Measurements from ENCODE around the gene LYSMD2. TPM values are rescaled to one million over a fixed set of nuclear protein-coding genes. Genes with fewer than 3 reads are reported as not detected.

Gene LYSMD2
- polyA plus RNA-seq, 1 of the 3 experiments (the other 2 are of a cell fraction), result 10.3 TPM

DNA sequence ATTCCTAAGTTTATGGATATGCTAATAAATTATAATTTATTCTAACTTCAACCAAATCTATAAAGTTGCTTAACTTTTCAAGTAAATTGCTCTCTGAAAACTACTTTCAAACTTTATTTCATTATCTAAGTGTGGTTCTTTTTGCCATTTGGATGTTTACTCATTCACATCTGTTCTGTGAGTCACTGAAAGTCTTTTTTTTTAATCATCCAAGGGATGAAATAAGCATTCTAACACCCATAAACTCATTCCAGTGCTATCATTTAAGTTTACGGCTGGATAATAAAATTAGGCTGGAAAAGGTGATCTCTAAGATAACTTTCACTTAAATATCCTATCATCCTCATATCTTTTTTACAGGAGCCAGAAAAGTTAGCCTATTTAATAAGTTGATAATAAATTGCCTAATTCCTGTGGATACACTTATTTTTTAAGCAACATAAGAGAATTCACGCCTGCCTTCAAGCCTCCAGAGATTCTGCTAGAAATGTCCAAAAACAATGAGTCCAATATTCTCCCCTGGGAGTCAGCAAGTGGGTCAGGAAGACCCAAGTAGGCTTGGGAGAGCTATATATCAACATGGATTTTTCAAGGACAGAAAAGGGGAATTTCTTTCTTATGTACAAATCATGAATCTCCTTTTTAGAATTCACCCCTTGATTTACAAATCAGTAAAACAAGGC is 30.4 kb downstream of the LYSMD2 start:
- DNase-seq, result no peak

GRCh38 chr15:51706291-51706690 is 31.2 kb downstream of the LYSMD2 start:
- H3K36me3 ChIP-seq (replicated peaks in 1 of 2; ENCODE audit: control insufficient read depth in 1 of 2, insufficient read depth in 2 of 2, low read length in 1 of 2), result no peaks in the 10 kb centered on the region
- no peaks in the 10 kb centered on the region for H3K9me3 ChIP-seq
- no peak overlapping the region for H3K9ac ChIP-seq
- no peaks in the 10 kb centered on the region for H3F3A ChIP-seq (replicated peaks; ENCODE audit: insufficient read depth)
- no peak overlapping the region for H3K4me2 ChIP-seq
- no peaks in the 10 kb centered on the region for H3K79me2 ChIP-seq (ENCODE audit: insufficient read depth)
- H4K20me1 ChIP-seq (ENCODE audit: insufficient read depth), result no peaks in the 10 kb centered on the region
- H3K9me2 ChIP-seq, result no peaks in the 10 kb centered on the region
- CTCF ChIA-PET, result interaction anchor here (0.8 to 1.9 kb wide), 3 partner anchors 9 to 70 kb away, joined by 3 to 7 read pairs (median 4); no protein-coding TSS in a partner anchor
- POLR2A ChIA-PET, result interaction anchor here (1.1 to 1.2 kb wide), 2 partner anchors 25 to 32 kb away, joined by 4 to 6 read pairs; partner anchors contain the start of genes LYSMD2 and SCG3
- H3K27me3 ChIP-seq (ENCODE audit: insufficient read depth), result no peaks in the 10 kb centered on the region
- no peak overlapping the region for H3K4me3 ChIP-seq (ENCODE audit: low read depth in 2 of 2, low read length in 1 of 2)
- peaks cover 0 to 8% of the 10 kb centered on the region in 2 experiments; a peak in 2 of 4 replicates for H3K4me1 ChIP-seq (ENCODE audit: control insufficient read depth in 1 of 2, insufficient read depth in 2 of 2, low read depth in 1 of 2, low read length in 1 of 2)
- 49% methylated on average over 5 of the region's 5 CpGs for WGBS (ENCODE audit: low lambda C conversion rate)
- peak overlapping the region in 1 of 2 experiments; percentile 90; a peak in 2 of 4 replicates for H3K27ac ChIP-seq (ENCODE audit: low read depth in 2 of 2, low read length in 1 of 2)
- H2AFZ ChIP-seq (ENCODE audit: low read depth), result no peak overlapping the region
- peak; percentile 67 for DNase-seq
- peak; percentile 40; the same call in 1 of the 2 replicates for TF ChIP-seq FOXJ3 (CRISPR knock-in tag; IDR thresholded peaks at IDR 0.05)
- TF ChIP-seq NRF1 (IDR thresholded peaks at IDR 0.05; ENCODE audit: low read depth, low read length), result no peak
- no peak for TF ChIP-seq SMC3 (IDR thresholded peaks at IDR 0.05; ENCODE audit: low read depth, low read length)
- TF ChIP-seq NFIC (IDR thresholded peaks at IDR 0.05; ENCODE audit: borderline replicate concordance), result no peak
- peak; percentile 31; the same call in 1 of the 2 replicates for TF ChIP-seq MXI1 (IDR thresholded peaks at IDR 0.05; ENCODE audit: low read depth, low read length)
- TF ChIP-seq TCF12 (IDR thresholded peaks at IDR 0.05), result peak; percentile 58
- peak in 1 of 2 experiments; percentile 48; a peak in 1 of 4 replicates for TF ChIP-seq EP300 (IDR thresholded peaks at IDR 0.05; ENCODE audit: borderline replicate concordance in 1 of 2, low read depth in 1 of 2, low read length in 1 of 2)
- peak; percentile 47; the same call in 1 of the 2 replicates for TF ChIP-seq RCOR1 (IDR thresholded peaks at IDR 0.05; ENCODE audit: low read length)
- peak; percentile 55 for TF ChIP-seq CHD2 (IDR thresholded peaks at IDR 0.05; ENCODE audit: low read length, partially characterized antibody)
- no peak for TF ChIP-seq JUND (IDR thresholded peaks at IDR 0.05)

More for the DNA sequence above, 30.4 kb downstream of the LYSMD2 start:
- H2AFZ ChIP-seq (ENCODE audit: low read depth), result no peak overlapping the region
- no peak for TF ChIP-seq TAF1 (IDR thresholded peaks at IDR 0.05; ENCODE audit: borderline replicate concordance, low read depth, low read length)
- TF ChIP-seq FOXM1 (IDR thresholded peaks at IDR 0.05; ENCODE audit: low read depth), result no peak
- TF ChIP-seq, protein P1, sequence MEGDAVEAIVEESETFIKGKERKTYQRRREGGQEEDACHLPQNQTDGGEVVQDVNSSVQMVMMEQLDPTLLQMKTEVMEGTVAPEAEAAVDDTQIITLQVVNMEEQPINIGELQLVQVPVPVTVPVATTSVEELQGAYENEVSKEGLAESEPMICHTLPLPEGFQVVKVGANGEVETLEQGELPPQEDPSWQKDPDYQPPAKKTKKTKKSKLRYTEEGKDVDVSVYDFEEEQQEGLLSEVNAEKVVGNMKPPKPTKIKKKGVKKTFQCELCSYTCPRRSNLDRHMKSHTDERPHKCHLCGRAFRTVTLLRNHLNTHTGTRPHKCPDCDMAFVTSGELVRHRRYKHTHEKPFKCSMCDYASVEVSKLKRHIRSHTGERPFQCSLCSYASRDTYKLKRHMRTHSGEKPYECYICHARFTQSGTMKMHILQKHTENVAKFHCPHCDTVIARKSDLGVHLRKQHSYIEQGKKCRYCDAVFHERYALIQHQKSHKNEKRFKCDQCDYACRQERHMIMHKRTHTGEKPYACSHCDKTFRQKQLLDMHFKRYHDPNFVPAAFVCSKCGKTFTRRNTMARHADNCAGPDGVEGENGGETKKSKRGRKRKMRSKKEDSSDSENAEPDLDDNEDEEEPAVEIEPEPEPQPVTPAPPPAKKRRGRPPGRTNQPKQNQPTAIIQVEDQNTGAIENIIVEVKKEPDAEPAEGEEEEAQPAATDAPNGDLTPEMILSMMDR (IDR thresholded peaks at IDR 0.05), result no peak
- TF ChIP-seq NRF1 (IDR thresholded peaks at IDR 0.05; ENCODE audit: low read depth, low read length), result no peak
- no peak for TF ChIP-seq YY1 (IDR thresholded peaks at IDR 0.05; ENCODE audit: low read depth)
- no peak for TF ChIP-seq EZH2phosphoT487 (IDR thresholded peaks at IDR 0.05; ENCODE audit: borderline replicate concordance, low read depth)
- TF ChIP-seq RCOR1 (IDR thresholded peaks at IDR 0.05; ENCODE audit: low read length), result no peak
- no peak for TF ChIP-seq TEAD4 (IDR thresholded peaks at IDR 0.05; ENCODE audit: borderline replicate concordance, insufficient read depth)
- TF ChIP-seq, protein P2, sequence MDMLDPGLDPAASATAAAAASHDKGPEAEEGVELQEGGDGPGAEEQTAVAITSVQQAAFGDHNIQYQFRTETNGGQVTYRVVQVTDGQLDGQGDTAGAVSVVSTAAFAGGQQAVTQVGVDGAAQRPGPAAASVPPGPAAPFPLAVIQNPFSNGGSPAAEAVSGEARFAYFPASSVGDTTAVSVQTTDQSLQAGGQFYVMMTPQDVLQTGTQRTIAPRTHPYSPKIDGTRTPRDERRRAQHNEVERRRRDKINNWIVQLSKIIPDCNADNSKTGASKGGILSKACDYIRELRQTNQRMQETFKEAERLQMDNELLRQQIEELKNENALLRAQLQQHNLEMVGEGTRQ (IDR thresholded peaks at IDR 0.05; ENCODE audit: borderline replicate concordance, low read depth, low read length), result no peak
- TF ChIP-seq JUND (IDR thresholded peaks at IDR 0.05), result no peak
- TF ChIP-seq GATA2 (CRISPR knock-in tag; IDR thresholded peaks at IDR 0.05), result no peak
- H3K4me1 ChIP-seq (ENCODE audit: control insufficient read depth in 1 of 2, insufficient read depth in 2 of 2, low read depth in 1 of 2, low read length in 1 of 2), result peaks cover 0 to 8% of the 10 kb centered on the region in 2 experiments; a peak in 2 of 4 replicates
- H3K9me3 ChIP-seq, result no peaks in the 10 kb centered on the region
- no peak overlapping the region for H3K4me3 ChIP-seq (ENCODE audit: low read depth in 2 of 2, low read length in 1 of 2)
- no peaks in the 10 kb centered on the region for H3K9me2 ChIP-seq
- H3K4me2 ChIP-seq, result no peak overlapping the region
- H3K79me2 ChIP-seq (ENCODE audit: insufficient read depth), result no peaks in the 10 kb centered on the region
- POLR2A ChIA-PET, result interaction anchor here (1.1 to 1.2 kb wide), 2 partner anchors 26 to 31 kb away, joined by 4 to 6 read pairs; partner anchors contain the start of genes LYSMD2 and SCG3
- H3F3A ChIP-seq (replicated peaks; ENCODE audit: insufficient read depth), result no peaks in the 10 kb centered on the region
- H3K27ac ChIP-seq (ENCODE audit: low read depth in 2 of 2, low read length in 1 of 2), result peak overlapping the region in 1 of 2 experiments; percentile 64; a peak in 2 of 4 replicates
- no peaks in the 10 kb centered on the region for H3K27me3 ChIP-seq (ENCODE audit: insufficient read depth)
- CTCF ChIA-PET, result interaction anchor here (0.5 to 1.9 kb wide), 2 partner anchors 57 to 69 kb away, joined by 3 to 7 read pairs; no protein-coding TSS in a partner anchor
- no peak overlapping the region for H3K9ac ChIP-seq
- WGBS (ENCODE audit: low lambda C conversion rate), result 51% methylated on average over 2 of the region's 2 CpGs
- no peaks in the 10 kb centered on the region for H4K20me1 ChIP-seq (ENCODE audit: insufficient read depth)
- H3K36me3 ChIP-seq (replicated peaks in 1 of 2; ENCODE audit: control insufficient read depth in 1 of 2, insufficient read depth in 2 of 2, low read length in 1 of 2), result no peaks in the 10 kb centered on the region
